Head of caudate nucleus (tissue), 42 donors: Measurements from ENCODE around the gene MPI.
"Not testable (repeated sequence)": the region's sequence is repeated elsewhere in the genome, so short reads cannot be mapped to it uniquely, and the experiment has no call there.

Experiments used
- DNase-seq, 42 donors: peaks; one replicate each; pipeline versions ENCODE4 v3.0.0 to v3.0.0-alpha.2; 2020 to 2021; ENCODE audit warnings: mixed read lengths in 7 of 42
- intact Hi-C: fragments of 100-400 bp; cut with DNase I; formaldehyde crosslinking; loops from one replicate; pipeline ENCODE4 v1.15.0; 2022

Gene MPI

GRCh38 chr15:74885461-74885860 is 4.4 kb upstream of the MPI start:
- DNase-seq = no peak
- intact Hi-C loops = no loop called here

GRCh38 chr15:74887537-74888193 is 2.2 kb upstream of the MPI start:
- intact Hi-C loops, DNase-seq: not testable (repeated sequence)

- no peak for DNase-seq
- intact Hi-C loops = no loop called here
These were observed 1.1 kb upstream of the MPI start for GRCh38 chr15:74888716-74889115.

GRCh38 chr15:74889390-74889882 is 406 bp upstream of the MPI start:
- peak; percentile 28 to 82 (median 62) for DNase-seq

GRCh38 chr15:74890665-74890960 is 771 bp downstream of the MPI start:
- no peak for DNase-seq
- intact Hi-C loops = no loop called here

More at GRCh38 chr15:74889390-74889882, 406 bp upstream of the MPI start:
- intact Hi-C loops = no loop called here

GRCh38 chr15:74891469-74891868 is 1.6 kb downstream of the MPI start:
- DNase-seq = no peak
- intact Hi-C loops = no loop called here

- no peak for DNase-seq
- intact Hi-C loops = no loop called here
These were observed 2.5 kb downstream of the MPI start for GRCh38 chr15:74892313-74892712.

- no peak for DNase-seq
- intact Hi-C loops = no loop called here
These were observed 3.1 kb downstream of the MPI start for GRCh38 chr15:74892931-74893330.

GRCh38 chr15:74893627-74894026 is 3.8 kb downstream of the MPI start:
- no peak for DNase-seq
- intact Hi-C loops = no loop called here

- intact Hi-C loops, DNase-seq: not testable (repeated sequence)
These were observed 4.5 kb downstream of the MPI start for GRCh38 chr15:74894383-74894782.

GRCh38 chr15:74895830-74896229 is 6.0 kb downstream of the MPI start:
- DNase-seq = no peak
- intact Hi-C loops = no loop called here

- intact Hi-C loops = no loop called here
- no peak for DNase-seq
These were observed 6.5 kb downstream of the MPI start for GRCh38 chr15:74896316-74896715.

GRCh38 chr15:74897300-74897701 is 7.5 kb downstream of the MPI start:
- no peak for DNase-seq
- intact Hi-C loops = no loop called here

- intact Hi-C loops = no loop called here
These were observed 11.8 kb downstream of the MPI start for GRCh38 chr15:74901612-74902063.

GRCh38 chr15:74902295-74903075 is 12.6 kb downstream of the MPI start:
- intact Hi-C loops = no loop called here
- no peak for DNase-seq

More at GRCh38 chr15:74901612-74902063, 11.8 kb downstream of the MPI start:
- peak in 41 of 42 donors; percentile 25 to 83 (median 61) for DNase-seq

- intact Hi-C loops = no loop called here
- no peak for DNase-seq
These were observed 13.8 kb downstream of the MPI start for GRCh38 chr15:74903676-74904075.

GRCh38 chr15:74904190-74904805 is 14.5 kb downstream of the MPI start:
- DNase-seq = no peak
- intact Hi-C loops = no loop called here

GRCh38 chr15:74906067-74906449 is 16.2 kb downstream of the MPI start:
- intact Hi-C loops = no loop called here
- peak in 39 of 42 donors; percentile 17 to 80 (median 47) for DNase-seq

GRCh38 chr15:74906450-74907162 is 16.8 kb downstream of the MPI start, which contains the start of gene FAM219B:
Gene FAM219B (minus strand): TSS chr15:74906851. CDS start chr15:74906800, 51 bp downstream.
- peak; percentile 80 to 97 (median 94) for DNase-seq
- intact Hi-C loops = no loop called here
